VCaP (cell line): ENCODE results near the gene RNF181.
"Not testable (repeated sequence)": the region's sequence is repeated elsewhere in the genome, so short reads cannot be mapped to it uniquely, and the experiment has no call there.

Experiments
- H3K27ac ChIP-seq: fragments of 450-650 bp; 2 replicates; pipeline ENCODE4 v1.5.1; 2017
- TF ChIP-seq, protein P1 (sequence below): fragments of 450-650 bp; conservative IDR thresholded peaks from 2 replicates; pipeline ENCODE4 v1.5.1; 2017; ENCODE audit warnings: mild to moderate bottlenecking, moderate library complexity

Gene RNF181

DNA sequence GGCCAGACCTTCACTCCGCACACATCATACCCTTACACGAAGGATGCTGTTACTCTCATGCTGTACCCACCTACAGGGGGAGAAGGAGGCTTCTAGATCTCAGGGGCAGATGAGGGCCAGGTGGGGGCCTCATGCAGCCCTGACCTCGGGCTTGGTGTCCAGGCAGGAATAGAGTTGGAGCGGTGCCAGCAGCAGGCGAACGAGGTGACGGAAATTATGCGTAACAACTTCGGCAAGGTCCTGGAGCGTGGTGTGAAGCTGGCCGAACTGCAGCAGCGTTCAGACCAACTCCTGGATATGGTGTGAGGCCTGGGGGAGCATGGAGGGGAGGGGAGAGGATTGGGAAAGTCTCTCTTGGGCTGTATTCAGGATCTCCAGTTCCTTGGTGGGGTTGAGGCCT, 4.0 kb upstream of the RNF181 start:
- TF ChIP-seq, protein P1, sequence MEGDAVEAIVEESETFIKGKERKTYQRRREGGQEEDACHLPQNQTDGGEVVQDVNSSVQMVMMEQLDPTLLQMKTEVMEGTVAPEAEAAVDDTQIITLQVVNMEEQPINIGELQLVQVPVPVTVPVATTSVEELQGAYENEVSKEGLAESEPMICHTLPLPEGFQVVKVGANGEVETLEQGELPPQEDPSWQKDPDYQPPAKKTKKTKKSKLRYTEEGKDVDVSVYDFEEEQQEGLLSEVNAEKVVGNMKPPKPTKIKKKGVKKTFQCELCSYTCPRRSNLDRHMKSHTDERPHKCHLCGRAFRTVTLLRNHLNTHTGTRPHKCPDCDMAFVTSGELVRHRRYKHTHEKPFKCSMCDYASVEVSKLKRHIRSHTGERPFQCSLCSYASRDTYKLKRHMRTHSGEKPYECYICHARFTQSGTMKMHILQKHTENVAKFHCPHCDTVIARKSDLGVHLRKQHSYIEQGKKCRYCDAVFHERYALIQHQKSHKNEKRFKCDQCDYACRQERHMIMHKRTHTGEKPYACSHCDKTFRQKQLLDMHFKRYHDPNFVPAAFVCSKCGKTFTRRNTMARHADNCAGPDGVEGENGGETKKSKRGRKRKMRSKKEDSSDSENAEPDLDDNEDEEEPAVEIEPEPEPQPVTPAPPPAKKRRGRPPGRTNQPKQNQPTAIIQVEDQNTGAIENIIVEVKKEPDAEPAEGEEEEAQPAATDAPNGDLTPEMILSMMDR = no peak
- H3K27ac ChIP-seq = no peak overlapping the region

GRCh38 chr2:85592299-85592698, 3.2 kb upstream of the RNF181 start:
- H3K27ac ChIP-seq = not testable (repeated sequence)

GRCh38 chr2:85593023-85593422, 2.5 kb upstream of the RNF181 start:
- TF ChIP-seq, protein P1 = no peak
- H3K27ac ChIP-seq = no peak overlapping the region

DNA sequence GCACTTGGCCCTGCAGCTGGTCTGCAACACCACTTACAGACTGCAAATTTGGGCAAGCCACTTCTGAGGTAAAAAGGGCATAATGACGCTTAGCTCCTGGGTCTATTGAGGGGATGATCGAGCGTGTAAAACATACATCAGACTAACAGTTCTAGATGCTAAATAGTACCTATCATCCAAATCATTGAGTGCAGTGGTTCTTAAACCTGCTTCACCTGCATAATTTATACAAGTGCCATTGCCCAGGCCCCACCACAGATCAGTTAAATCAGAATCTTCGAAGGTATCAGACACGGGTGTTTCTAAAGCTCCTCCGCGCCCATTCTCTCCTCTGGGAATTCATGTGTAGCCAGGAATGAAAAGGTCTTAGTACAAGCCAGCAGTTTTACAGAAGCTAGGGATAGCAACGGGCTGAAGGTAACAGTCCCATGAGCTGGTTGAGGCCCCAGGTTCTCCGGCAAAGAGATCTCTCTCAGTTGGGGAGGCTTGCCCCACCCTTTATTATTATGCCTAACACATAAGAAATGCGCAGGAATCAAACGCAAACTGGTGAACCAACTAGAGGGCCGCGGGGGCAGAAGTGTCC, 737 bp upstream of the RNF181 start:
- TF ChIP-seq, protein P1 = no peak
- peak overlapping the region; percentile 83 for H3K27ac ChIP-seq

GRCh38 chr2:85596026-85596333, 435 bp downstream of the RNF181 start:
- H3K27ac ChIP-seq = peak overlapping the region; percentile 83
- TF ChIP-seq, protein P1 = no peak

DNA sequence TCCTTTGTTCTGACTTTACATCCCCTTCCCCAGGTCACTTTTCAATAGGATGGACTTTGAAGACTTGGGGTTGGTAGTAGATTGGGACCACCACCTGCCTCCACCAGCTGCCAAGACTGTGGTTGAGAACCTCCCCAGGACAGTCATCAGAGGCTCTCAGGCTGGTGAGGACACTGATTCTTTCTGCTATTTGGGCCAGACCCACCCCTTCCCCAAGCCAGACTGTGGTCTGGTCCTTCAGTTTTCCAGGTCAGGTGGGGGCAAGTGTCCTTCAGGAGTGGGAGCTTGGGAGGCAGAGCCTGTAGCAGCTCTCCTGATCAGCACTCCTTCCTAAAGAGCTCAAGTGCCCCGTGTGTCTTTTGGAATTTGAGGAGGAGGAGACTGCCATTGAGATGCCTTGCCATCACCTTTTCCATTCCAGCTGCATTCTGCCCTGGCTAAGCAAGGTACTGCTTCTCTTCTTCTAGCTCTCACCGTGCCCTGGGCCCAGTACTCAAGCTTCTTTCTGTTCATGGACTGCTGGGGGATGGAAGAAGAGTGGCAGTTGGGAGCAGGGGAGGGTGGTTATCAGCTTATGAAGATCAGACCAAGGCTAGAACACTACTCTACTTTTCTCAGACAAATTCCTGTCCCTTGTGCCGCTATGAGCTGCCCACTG, 1.1 kb downstream of the RNF181 start:
- TF ChIP-seq, protein P1 = no peak
- H3K27ac ChIP-seq = peak overlapping the region; percentile 83; the same call in 1 of the 2 replicates

- no peak overlapping the region for H3K27ac ChIP-seq
- TF ChIP-seq, protein P1 = no peak
Measured at GRCh38 chr2:85597241-85597640, 1.7 kb downstream of the RNF181 start.

DNA sequence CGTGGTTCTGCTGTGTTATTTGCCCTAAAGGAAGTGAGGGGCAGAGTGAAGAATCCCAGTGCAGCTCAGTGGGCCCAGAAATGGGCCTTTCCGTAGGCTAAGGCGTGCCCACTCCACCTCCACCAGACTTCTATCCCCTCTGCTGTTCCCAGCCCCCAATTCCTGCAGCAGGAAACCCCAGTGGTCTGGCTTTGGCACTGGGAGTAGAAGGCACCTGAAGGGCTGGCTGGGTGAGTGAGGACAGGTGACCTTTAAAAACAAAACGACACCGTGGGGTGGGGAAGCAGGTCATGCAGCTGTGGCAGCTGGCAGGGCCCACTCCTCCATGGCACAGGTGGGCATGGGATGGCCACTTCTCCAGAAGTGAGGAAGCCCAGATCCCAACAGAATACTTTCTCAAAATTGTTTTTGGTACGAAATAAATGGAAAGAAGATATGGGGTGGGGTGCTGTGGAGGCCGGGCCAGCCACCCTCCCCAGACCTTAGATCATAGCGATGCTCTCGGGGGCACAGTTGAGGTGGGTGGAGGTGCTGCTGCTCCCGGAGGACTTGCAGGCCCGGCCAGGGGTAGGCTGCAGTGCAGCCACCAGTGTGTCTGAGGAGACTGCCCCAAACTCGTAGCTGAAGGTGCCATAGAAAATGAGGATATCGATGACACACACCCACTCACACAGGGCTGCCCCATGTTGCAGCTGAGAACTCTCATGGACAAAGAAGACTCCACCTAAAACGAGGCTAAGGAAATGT, 3.2 kb downstream of the RNF181 start:
- H3K27ac ChIP-seq = no peak overlapping the region
- TF ChIP-seq, protein P1 = no peak
